T-helper 9 cell (primary cell): ENCODE data around the gene INKA1.
A peak's percentile ranks its signal among the peaks of the same experiment; 100 is the strongest.
"Not testable (repeated sequence)": the region's sequence is repeated elsewhere in the genome, so short reads cannot be mapped to it uniquely, and the experiment has no call there.

ENCODE experiments used
- DNase-seq: peaks from one replicate; pipeline ENCODE4 v3.0.0-alpha.2; 2020

Gene INKA1

GRCh38 chr3:49813497-49814174, 10.6 kb downstream of the INKA1 start, which contains the start of gene UBA7:
UBA7 (minus strand) TSS chr3:49813953; CDS start chr3:49813787, 166 bp downstream.
- DNase-seq: no peak

- DNase-seq: not testable (repeated sequence)
Measured at GRCh38 chr3:49823131-49823530, 20.1 kb downstream of the INKA1 start.

GRCh38 chr3:49826016-49826415, 23.0 kb downstream of the INKA1 start:
- DNase-seq: no peak

- DNase-seq: no peak
Measured at GRCh38 chr3:49831341-49831740, 28.3 kb downstream of the INKA1 start.

- peak; percentile 73 for DNase-seq
Measured at GRCh38 chr3:49839193-49839809, 36.2 kb downstream of the INKA1 start.

GRCh38 chr3:49840388-49840787, 37.3 kb downstream of the INKA1 start:
- no peak for DNase-seq

- DNase-seq: no peak
Measured at GRCh38 chr3:49841126-49841696, 38.1 kb downstream of the INKA1 start.

GRCh38 chr3:49841806-49842205, 38.7 kb downstream of the INKA1 start:
- no peak for DNase-seq

GRCh38 chr3:49842843-49843517, 39.9 kb downstream of the INKA1 start:
- DNase-seq: no peak

GRCh38 chr3:49844464-49845183, 41.6 kb downstream of the INKA1 start:
- DNase-seq: no peak

- no peak for DNase-seq
Measured at GRCh38 chr3:49845694-49846093, 42.6 kb downstream of the INKA1 start.
